GM18502 (cell line): Measurements from ENCODE around the gene SLC22A4.

Source experiments
- ATAC-seq: cut with Tn5 transposase; IDR thresholded peaks from one replicate; pipeline ENCODE4 v1.9.1; 2021; ENCODE audit warnings: mild to moderate bottlenecking; ENCODE audit not compliant: unreplicated experiment, poor library complexity

The SLC22A4 gene

DNA sequence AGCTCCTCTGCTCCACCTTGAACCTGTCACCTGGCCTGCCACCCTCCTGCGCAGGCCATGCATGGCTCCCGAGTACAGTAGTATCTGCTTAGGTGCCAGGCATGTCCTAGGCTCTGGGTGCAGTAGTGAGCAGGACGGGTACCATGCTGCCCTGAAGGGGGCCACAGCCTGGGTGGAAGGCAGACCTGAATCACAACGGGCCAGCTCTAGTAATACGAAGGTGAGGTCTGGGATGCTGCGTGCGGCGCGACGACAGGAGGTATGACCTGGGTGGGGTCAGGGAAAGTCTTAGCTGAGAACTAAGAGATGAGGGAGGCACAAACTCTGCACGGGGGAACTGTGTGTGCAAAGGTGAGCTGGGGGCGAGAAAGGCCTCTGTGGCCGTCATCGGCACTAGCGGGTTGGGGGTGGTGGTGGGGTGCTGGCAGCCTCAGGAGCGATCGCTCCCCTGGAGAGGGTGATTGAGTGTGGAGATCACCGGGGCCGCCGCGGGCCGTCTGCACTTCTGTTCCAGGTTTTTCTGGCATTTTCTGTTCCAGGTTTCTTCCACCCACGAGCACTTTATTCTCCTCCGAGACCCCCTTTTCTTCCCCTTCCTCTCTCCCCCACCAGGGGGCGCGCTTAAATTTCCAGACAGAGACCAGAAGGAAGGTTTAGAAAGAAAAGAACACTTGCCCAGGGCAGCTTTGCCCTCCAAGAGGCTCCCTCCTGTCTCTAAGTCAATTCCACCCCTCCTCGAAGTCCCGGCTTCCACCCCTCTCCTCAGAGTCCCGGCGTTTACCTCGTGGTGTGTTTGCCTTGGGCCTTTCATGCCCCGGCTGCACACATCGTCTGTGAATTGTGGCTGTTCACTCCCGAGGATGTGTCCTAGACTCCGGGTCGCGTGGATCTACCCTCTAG lies 21.6 kb upstream of the SLC22A4 start:
- ATAC-seq = no peak

GRCh38 chr5:132273631-132274030 lies 20.6 kb upstream of the SLC22A4 start:
- ATAC-seq = no peak

DNA sequence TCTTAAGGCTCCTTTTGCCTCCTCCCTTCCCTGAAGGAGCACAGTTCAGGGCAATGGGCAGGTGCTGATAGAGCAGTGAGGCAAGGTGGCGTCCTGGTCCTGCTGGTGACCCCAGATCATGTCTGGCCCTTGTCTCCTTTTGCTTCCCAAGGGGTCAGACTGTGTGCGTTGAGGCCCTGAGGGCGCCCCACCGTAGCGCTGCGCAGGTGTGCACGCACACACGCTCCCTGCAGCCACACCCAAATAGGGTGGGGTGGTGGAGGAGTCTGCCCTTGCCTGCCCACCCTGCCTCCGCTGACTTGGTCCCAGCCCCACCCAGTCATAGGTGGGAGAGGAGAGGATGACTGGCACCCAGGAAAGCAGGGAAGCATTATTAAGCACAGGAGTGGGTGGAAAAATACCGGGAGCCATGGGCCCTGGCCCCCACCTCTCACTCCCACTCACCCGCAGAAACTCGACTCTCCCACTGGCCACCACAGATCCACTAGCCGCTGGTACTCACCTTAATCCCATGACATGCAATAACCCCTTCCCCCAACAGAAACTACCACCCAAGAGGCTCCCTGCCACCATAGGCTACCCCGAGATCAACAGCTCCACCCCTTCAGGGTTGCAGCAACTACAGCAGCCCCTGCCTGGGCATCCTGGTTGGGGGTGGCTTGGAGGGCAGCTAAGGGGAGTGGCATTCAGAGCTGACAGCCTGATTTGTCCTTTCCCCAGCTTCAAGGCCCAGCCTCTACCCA lies 20.0 kb upstream of the SLC22A4 start:
- no peak for ATAC-seq

- ATAC-seq = no peak
These were observed 18.6 kb upstream of the SLC22A4 start for GRCh38 chr5:132275367-132276220.

- no peak for ATAC-seq
These were observed 16.9 kb upstream of the SLC22A4 start for GRCh38 chr5:132277256-132277655.

- no peak for ATAC-seq
These were observed 16.0 kb upstream of the SLC22A4 start for GRCh38 chr5:132277971-132278853.

DNA sequence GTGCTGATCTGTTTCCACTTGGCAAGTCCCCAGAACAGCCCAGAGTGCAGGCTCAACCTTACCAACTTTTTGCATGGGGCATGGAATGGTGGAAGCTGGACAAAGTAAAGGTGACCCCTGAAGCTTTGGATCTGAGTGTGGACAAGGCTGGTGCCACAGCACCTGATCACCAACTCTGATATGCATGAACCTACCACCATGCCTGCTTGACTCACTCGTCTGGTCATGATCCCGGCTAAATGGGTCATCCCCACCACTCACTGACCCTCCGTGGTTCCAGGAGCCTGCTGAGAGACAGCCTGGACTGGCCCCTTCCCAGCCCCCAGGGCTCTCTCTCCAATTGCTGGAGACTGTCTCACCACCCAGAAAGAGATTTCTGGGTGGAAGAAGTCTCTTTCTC lies 14.4 kb upstream of the SLC22A4 start:
- no peak for ATAC-seq

- ATAC-seq = no peak
These were observed 13.6 kb upstream of the SLC22A4 start for GRCh38 chr5:132280371-132281240.

GRCh38 chr5:132281856-132282614 lies 12.2 kb upstream of the SLC22A4 start:
- ATAC-seq = no peak

GRCh38 chr5:132283423-132284043 lies 10.7 kb upstream of the SLC22A4 start:
- no peak for ATAC-seq

DNA sequence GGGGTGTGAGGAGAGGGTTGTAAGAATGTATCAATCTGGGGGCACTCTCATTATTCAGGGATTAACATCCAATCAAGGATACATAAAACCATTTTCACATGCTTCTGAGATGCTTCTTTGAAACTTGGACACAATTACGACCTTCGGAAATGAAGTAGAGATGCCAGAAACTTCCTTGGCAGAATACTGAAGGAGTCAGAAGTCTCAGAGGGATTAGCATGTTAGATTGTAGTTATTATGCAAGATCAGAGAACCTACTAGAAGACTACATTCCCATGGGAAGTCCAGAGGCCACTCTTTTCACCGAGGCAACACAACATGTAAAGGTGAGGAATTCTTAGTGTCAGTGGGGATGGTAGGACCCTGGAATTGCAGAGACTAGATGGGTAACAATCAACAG lies 5.1 kb upstream of the SLC22A4 start:
- ATAC-seq = no peak

- no peak for ATAC-seq
These were observed 3.2 kb upstream of the SLC22A4 start for GRCh38 chr5:132291026-132291425.

DNA sequence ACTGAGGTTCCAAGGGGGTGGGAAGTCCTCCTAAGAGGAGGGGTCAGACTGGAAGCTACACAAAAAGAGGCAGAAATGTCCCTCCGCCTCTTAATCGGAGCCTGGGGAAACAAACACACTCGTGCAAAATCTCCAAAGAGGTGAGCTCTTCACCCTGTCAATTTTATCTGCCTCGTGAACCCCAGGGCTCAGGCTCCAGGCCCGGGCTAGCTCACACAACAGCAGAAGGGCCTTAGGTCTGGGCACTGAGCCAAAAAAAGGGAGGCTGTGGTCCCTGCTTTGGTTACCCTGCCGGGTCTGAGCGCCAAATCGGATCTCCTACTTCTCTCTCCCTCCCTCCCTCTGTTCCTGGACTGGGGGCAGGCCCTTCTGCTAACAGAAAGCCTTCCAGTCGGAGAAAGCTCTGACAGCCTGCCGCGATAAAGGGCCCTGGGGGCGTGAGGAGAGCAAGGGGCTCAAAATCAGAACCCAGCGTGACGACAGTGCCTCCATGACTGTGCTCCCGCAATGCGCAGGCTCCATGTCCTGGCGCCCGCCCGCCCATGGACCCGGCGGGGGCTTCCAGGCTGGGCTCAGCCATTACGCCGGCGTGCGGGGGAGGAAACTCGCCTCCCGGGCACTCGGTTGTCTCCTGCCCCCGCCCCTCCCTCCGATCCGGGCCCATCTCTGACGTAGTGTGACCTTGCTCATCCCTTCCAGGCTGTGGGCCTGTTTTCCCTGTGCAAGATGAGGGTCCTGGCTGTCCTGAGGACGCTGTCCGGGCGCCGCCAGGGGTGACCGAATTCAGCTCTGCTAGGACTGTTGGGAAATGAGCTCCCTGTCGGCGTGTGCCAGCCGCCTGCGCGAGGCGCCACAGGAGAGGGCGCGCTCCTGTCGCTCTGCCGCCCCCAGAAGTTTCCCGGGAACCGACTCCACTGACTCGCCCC lies 865 bp upstream of the SLC22A4 start:
- peak; percentile 51 for ATAC-seq

GRCh38 chr5:132294728-132295504 lies 722 bp downstream of the SLC22A4 start:
- no peak for ATAC-seq

DNA sequence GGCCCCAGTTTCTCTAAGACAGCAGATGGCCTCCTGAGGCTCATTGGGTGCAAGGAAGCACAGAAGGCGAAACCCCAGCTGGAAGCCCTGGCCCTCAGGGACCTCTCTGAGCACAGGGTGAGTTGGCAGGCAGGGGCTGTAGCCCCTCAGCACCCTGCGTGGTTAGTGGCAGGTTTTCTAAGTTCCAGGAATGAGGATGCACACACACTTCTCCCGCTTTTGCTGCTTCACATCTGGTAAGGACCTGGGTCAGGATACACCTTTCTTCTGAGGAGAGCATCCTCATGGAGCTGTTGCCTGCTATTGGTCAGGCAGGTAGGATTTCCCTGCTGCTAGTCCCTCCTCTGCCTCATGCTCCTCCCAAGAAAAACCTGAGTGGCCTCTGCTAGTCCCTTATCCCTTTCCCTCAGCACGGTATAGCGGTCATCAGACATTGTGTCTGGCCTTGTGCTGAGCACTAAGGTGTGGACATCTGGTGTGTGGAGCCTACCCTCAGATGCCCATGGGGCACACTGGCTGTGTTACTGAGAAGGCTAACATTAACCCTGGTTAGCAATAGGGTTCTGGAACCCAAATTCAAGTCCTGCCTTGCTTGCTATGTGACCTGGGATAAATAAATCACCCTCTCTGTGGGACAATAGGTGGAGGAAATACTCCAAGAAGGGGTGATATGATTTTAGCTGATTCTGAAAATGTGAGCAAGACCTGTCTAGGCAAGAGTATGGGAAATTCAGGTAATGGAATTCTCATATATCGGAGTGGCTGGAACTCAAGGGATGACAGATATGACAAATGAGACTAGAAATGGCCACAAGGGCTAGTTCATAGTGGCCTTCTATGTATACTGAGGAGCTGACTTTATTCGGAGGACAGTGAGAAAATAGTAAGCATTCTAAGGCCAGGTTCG lies 1.6 kb downstream of the SLC22A4 start:
- ATAC-seq = no peak
